HTERT RPE-1 (cell line): Measurements from ENCODE around the gene TIGD6.

ENCODE experiments used
- in situ Hi-C: fragments of 300-500 bp; cut with MboI; formaldehyde crosslinking; loops from 4 replicates; pipeline ENCODE4 v1.14.3; 2020; ENCODE audit warnings: low sequenced_read_pairs

TIGD6 gene

GRCh38 chr5:149982505-149982904, 17.9 kb downstream of the TIGD6 start:
- in situ Hi-C loops, result loop anchor here (25.0 kb wide), 1 partner anchor 345 kb away; no protein-coding TSS in a partner anchor

GRCh38 chr5:149981206-149981605, 19.2 kb downstream of the TIGD6 start:
- in situ Hi-C loops, result loop anchor here (25.0 kb wide), 1 partner anchor 344 kb away; no protein-coding TSS in a partner anchor

- in situ Hi-C loops, result loop anchor here (25.0 kb wide), 1 partner anchor 343 kb away; no protein-coding TSS in a partner anchor
These were observed 20.6 kb downstream of the TIGD6 start for GRCh38 chr5:149979896-149980295.

GRCh38 chr5:149975409-149975808, 25.0 kb downstream of the TIGD6 start:
- in situ Hi-C loops, result loop anchor here (25.0 kb wide), 1 partner anchor 338 kb away; no protein-coding TSS in a partner anchor

- in situ Hi-C loops, result no loop called here
These were observed 31.1 kb downstream of the TIGD6 start for GRCh38 chr5:149969181-149969930.

- in situ Hi-C loops, result no loop called here
These were observed 33.5 kb downstream of the TIGD6 start for GRCh38 chr5:149966946-149967345.

- in situ Hi-C loops, result no loop called here
These were observed 36.7 kb downstream of the TIGD6 start for GRCh38 chr5:149963729-149964128.

GRCh38 chr5:149962601-149963300, 37.7 kb downstream of the TIGD6 start:
- in situ Hi-C loops, result no loop called here

GRCh38 chr5:149961957-149962409, 38.5 kb downstream of the TIGD6 start:
- in situ Hi-C loops, result no loop called here

- in situ Hi-C loops, result no loop called here
These were observed 39.2 kb downstream of the TIGD6 start for GRCh38 chr5:149961186-149961685.

GRCh38 chr5:149960272-149961185, 39.9 kb downstream of the TIGD6 start, which contains the start of gene SLC26A2:
TSS of gene SLC26A2 (plus strand) at chr5:149960758. CDS start at chr5:149977653, 16,895 bp downstream.
- in situ Hi-C loops, result no loop called here

- in situ Hi-C loops, result no loop called here
These were observed 40.8 kb downstream of the TIGD6 start for GRCh38 chr5:149959406-149960236.

GRCh38 chr5:149957855-149958254, 42.6 kb downstream of the TIGD6 start:
- in situ Hi-C loops, result no loop called here

- in situ Hi-C loops, result no loop called here
These were observed 43.8 kb downstream of the TIGD6 start for GRCh38 chr5:149956685-149957084.

- in situ Hi-C loops, result no loop called here
These were observed 45.7 kb downstream of the TIGD6 start for GRCh38 chr5:149954798-149955197.

GRCh38 chr5:149953436-149954121, 46.9 kb downstream of the TIGD6 start:
- in situ Hi-C loops, result no loop called here

- in situ Hi-C loops, result no loop called here
These were observed 49.2 kb downstream of the TIGD6 start for GRCh38 chr5:149951138-149951749.

GRCh38 chr5:149948993-149949392, 51.5 kb downstream of the TIGD6 start:
- in situ Hi-C loops, result no loop called here

GRCh38 chr5:149946118-149946517, 54.3 kb downstream of the TIGD6 start:
- in situ Hi-C loops, result no loop called here
